HepG2 (cell line): ENCODE measurements around the gene RASL12. TPM values are rescaled to one million over a fixed set of nuclear protein-coding genes. Genes with fewer than 3 reads are reported as not detected.

Source experiments
- GFI1 ChIP-seq: sonication (generic); formaldehyde crosslinking; IDR thresholded peaks from 2 replicates; pipeline ENCODE4 v1.5.0; 2020; ENCODE audit warnings: missing genetic modification reagents, mild to moderate bottlenecking, borderline replicate concordance
- MXD4 ChIP-seq: IDR thresholded peaks from 2 replicates; pipeline ENCODE4 v1.6.1; 2016; ENCODE audit warnings: mild to moderate bottlenecking, missing biosample characterization, missing genetic modification reagents
- SOX5 ChIP-seq: IDR thresholded peaks from 2 replicates; pipeline ENCODE4 v1.6.1; 2016; ENCODE audit warnings: borderline replicate concordance
- polyA plus RNA-seq, 8 experiments: library from polyadenylated mRNA; depleted of rRNA in 3 of 8; stranded (reverse) in 7 of 8; unstranded in 1 of 8; fragments of >200 nt; fragmentation: Illumina TruSeq in 4 of 8; extraction: Trizol in 4 of 8; gene quantifications; 2 replicates each; pipeline versions ENCODE4 v1.2.1 to v1.2.3, GENCODE V29; 2011 to 2016; ENCODE audit warnings: low read depth in 4 of 8, missing spikeins in 1 of 8, mixed read lengths in 1 of 8; ENCODE audit not compliant: insufficient read depth in 1 of 8
- total RNA-seq, 5 experiments: library from RNA; depleted of rRNA; stranded (reverse); fragments of >200 nt; fragmentation: Illumina TruSeq; extraction: Trizol; gene quantifications; 2 replicates each; pipeline ENCODE4 v1.2.3, GENCODE V29; 2016; ENCODE audit warnings: low read depth in 1 of 5
- TF ChIP-seq, protein P1 (sequence below): sonication (generic); formaldehyde crosslinking; IDR thresholded peaks from 2 replicates; pipeline ENCODE4 v1.4.0; 2020; ENCODE audit warnings: missing genetic modification reagents
- TF ChIP-seq, protein P2 (sequence below): sonication (generic); formaldehyde crosslinking; IDR thresholded peaks from 2 replicates; pipeline ENCODE4 v1.5.1; 2020; ENCODE audit warnings: mild to moderate bottlenecking, missing genetic modification reagents, borderline replicate concordance
- TF ChIP-seq, protein P3 (sequence below): sonication (generic); formaldehyde crosslinking; IDR thresholded peaks from 2 replicates; pipeline ENCODE4 v1.9.0; 2022; ENCODE audit warnings: low read depth, missing genetic modification reagents
- TF ChIP-seq, protein P4 (sequence below): sonication (generic); formaldehyde crosslinking; IDR thresholded peaks from 2 replicates; pipeline ENCODE4 v1.4.0; 2020; ENCODE audit warnings: mild to moderate bottlenecking, missing genetic modification reagents

Gene RASL12
- total and polyA plus RNA-seq, 2 of the 13 experiments (the other 11 are each of a cell fraction or from before 2014, with no cell fraction given): 0.16 to 0.55 TPM

DNA sequence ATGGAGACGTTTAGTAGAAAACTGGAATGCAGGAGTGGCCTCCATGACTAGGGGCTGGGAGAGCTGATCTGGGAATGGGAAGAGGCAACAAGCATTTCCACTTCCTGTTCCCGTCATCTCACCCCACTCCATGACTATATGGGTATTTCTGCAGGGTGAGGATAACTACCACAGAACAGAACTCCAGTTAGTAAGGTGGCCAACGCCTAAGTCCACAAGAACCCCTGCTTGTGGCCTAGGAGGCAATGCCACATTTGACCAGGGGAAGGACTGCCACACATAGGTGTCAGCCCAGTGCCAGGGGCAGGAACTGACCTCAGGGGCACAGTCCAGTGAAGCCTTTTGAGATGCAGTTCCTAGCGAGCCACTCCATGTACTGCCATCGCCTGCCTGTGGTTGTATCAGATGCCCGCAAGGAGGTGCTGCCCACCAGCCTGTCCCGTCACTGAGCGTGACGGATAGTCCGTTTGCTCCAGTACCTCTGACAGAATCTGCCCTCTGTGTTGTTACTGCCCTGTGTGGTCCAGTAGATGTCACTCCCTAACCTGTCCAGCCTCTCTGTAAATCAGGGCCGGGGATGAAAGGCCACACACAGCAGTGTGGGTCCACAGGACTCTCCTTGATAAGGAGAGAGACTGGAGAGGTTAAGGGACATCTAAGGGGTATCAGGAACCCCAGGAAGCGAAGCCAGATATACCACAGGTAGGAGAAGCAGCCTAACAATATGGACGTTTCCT, 34.8 kb downstream of the RASL12 start (continued):
- TF ChIP-seq, protein P1, sequence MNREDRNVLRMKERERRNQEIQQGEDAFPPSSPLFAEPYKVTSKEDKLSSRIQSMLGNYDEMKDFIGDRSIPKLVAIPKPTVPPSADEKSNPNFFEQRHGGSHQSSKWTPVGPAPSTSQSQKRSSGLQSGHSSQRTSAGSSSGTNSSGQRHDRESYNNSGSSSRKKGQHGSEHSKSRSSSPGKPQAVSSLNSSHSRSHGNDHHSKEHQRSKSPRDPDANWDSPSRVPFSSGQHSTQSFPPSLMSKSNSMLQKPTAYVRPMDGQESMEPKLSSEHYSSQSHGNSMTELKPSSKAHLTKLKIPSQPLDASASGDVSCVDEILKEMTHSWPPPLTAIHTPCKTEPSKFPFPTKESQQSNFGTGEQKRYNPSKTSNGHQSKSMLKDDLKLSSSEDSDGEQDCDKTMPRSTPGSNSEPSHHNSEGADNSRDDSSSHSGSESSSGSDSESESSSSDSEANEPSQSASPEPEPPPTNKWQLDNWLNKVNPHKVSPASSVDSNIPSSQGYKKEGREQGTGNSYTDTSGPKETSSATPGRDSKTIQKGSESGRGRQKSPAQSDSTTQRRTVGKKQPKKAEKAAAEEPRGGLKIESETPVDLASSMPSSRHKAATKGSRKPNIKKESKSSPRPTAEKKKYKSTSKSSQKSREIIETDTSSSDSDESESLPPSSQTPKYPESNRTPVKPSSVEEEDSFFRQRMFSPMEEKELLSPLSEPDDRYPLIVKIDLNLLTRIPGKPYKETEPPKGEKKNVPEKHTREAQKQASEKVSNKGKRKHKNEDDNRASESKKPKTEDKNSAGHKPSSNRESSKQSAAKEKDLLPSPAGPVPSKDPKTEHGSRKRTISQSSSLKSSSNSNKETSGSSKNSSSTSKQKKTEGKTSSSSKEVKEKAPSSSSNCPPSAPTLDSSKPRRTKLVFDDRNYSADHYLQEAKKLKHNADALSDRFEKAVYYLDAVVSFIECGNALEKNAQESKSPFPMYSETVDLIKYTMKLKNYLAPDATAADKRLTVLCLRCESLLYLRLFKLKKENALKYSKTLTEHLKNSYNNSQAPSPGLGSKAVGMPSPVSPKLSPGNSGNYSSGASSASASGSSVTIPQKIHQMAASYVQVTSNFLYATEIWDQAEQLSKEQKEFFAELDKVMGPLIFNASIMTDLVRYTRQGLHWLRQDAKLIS: no peak
- TF ChIP-seq, protein P2, sequence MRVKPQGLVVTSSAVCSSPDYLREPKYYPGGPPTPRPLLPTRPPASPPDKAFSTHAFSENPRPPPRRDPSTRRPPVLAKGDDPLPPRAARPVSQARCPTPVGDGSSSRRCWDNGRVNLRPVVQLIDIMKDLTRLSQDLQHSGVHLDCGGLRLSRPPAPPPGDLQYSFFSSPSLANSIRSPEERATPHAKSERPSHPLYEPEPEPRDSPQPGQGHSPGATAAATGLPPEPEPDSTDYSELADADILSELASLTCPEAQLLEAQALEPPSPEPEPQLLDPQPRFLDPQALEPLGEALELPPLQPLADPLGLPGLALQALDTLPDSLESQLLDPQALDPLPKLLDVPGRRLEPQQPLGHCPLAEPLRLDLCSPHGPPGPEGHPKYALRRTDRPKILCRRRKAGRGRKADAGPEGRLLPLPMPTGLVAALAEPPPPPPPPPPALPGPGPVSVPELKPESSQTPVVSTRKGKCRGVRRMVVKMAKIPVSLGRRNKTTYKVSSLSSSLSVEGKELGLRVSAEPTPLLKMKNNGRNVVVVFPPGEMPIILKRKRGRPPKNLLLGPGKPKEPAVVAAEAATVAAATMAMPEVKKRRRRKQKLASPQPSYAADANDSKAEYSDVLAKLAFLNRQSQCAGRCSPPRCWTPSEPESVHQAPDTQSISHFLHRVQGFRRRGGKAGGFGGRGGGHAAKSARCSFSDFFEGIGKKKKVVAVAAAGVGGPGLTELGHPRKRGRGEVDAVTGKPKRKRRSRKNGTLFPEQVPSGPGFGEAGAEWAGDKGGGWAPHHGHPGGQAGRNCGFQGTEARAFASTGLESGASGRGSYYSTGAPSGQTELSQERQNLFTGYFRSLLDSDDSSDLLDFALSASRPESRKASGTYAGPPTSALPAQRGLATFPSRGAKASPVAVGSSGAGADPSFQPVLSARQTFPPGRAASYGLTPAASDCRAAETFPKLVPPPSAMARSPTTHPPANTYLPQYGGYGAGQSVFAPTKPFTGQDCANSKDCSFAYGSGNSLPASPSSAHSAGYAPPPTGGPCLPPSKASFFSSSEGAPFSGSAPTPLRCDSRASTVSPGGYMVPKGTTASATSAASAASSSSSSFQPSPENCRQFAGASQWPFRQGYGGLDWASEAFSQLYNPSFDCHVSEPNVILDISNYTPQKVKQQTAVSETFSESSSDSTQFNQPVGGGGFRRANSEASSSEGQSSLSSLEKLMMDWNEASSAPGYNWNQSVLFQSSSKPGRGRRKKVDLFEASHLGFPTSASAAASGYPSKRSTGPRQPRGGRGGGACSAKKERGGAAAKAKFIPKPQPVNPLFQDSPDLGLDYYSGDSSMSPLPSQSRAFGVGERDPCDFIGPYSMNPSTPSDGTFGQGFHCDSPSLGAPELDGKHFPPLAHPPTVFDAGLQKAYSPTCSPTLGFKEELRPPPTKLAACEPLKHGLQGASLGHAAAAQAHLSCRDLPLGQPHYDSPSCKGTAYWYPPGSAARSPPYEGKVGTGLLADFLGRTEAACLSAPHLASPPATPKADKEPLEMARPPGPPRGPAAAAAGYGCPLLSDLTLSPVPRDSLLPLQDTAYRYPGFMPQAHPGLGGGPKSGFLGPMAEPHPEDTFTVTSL (CRISPR knock-in tag): peak; percentile 56; the same call in 1 of the 2 replicates
- TF ChIP-seq, protein P3, sequence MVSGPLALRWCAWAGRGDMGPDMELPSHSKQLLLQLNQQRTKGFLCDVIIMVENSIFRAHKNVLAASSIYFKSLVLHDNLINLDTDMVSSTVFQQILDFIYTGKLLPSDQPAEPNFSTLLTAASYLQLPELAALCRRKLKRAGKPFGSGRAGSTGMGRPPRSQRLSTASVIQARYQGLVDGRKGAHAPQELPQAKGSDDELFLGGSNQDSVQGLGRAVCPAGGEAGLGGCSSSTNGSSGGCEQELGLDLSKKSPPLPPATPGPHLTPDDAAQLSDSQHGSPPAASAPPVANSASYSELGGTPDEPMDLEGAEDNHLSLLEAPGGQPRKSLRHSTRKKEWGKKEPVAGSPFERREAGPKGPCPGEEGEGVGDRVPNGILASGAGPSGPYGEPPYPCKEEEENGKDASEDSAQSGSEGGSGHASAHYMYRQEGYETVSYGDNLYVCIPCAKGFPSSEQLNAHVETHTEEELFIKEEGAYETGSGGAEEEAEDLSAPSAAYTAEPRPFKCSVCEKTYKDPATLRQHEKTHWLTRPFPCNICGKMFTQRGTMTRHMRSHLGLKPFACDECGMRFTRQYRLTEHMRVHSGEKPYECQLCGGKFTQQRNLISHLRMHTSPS: peak; percentile 91
- peak; percentile 96 for TF ChIP-seq GFI1 (CRISPR knock-in tag)
- TF ChIP-seq MXD4 (CRISPR knock-in tag): peak; percentile 65; the same call in 1 of the 2 replicates
- 0 out of 2 replicates have a peak, but pooled peaks have one; percentile 52 for TF ChIP-seq SOX5 (CRISPR knock-in tag)
- TF ChIP-seq, protein P4, sequence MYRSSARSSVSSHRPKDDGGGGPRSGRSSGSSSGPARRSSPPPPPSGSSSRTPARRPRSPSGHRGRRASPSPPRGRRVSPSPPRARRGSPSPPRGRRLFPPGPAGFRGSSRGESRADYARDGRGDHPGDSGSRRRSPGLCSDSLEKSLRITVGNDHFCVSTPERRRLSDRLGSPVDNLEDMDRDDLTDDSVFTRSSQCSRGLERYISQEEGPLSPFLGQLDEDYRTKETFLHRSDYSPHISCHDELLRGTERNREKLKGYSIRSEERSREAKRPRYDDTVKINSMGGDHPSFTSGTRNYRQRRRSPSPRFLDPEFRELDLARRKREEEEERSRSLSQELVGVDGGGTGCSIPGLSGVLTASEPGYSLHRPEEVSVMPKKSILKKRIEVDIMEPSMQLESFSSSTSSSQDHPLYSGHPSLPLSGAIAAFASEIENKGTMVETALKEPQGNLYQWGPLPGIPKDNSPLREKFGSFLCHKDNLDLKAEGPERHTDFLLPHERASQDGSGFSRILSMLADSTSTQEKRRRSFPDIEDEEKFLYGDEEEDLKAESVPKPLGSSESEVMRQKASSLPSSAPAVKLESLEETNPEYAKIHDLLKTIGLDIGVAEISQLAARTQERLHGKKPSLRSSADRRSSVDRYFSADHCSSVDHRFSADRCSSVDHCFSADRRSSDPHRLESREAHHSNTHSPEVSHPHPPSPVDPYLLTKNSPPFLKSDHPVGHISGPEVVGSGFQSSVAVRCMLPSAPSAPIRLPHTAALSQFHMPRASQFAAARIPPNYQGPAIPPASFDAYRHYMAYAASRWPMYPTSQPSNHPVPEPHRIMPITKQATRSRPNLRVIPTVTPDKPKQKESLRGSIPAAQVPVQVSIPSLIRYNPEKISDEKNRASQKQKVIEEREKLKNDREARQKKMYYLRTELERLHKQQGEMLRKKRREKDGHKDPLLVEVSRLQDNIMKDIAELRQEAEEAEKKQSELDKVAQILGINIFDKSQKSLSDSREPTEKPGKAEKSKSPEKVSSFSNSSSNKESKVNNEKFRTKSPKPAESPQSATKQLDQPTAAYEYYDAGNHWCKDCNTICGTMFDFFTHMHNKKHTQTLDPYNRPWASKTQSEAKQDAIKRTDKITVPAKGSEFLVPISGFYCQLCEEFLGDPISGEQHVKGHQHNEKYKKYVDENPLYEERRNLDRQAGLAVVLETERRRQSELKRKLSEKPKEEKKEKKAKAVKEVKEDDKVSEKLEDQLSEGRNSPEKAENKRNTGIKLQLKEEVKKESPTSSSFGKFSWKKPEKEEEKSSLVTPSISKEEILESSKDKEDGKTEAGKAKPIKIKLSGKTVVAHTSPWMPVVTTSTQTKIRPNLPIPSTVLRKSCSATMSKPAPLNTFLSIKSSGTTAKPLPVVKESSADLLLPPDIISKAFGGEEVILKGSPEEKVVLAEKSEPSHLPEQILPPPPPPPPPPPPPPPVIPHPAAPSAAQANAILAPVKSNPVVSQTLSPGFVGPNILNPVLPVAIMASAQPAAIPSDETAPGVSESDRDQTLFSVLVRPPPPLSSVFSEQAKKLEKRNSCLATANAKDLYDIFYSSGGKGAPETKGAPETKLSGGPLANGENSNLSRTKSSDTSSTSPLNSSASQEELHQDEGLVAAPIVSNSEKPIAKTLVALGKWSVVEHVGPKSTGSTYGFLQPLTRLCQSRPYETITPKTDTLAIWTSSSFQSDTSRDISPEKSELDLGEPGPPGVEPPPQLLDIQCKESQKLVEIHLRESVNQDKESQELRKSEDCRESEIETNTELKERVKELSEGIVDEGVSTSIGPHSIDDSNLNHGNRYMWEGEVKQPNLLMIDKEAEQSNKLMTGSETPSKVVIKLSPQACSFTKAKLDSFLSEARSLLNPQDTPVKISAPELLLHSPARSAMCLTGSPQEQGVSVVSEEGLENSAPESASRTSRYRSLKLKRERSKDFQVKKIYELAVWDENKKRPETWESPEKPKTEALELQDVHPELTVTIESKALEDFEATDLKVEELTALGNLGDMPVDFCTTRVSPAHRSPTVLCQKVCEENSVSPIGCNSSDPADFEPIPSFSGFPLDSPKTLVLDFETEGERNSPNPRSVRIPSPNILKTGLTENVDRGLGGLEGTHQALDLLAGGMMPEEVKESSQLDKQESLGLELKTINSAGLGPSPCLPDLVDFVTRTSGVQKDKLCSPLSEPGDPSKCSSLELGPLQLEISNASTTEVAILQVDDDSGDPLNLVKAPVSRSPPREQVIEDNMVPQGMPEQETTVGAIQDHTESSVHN (CRISPR knock-in tag): no peak
